ENCODE measurements around the gene UTF1. TPM values are rescaled to one million over a fixed set of nuclear protein-coding genes. Genes with fewer than 3 reads are reported as not detected.

The UTF1 gene
- total RNA-seq, 4 donors from 2014 or later: not detected

- Histone ChIP-seq H3K27ac (no peak overlapping the region), H3K27me3 (peaks cover 65% of the 10 kb centered on the region), H3K4me3 (no peak overlapping the region), H3K9me3 (no peaks in the 10 kb centered on the region), H3K4me1 (peaks cover 0 to 6% (median 3%) of the 10 kb centered on the region in 3 donors), H3K36me3 (no peaks in the 10 kb centered on the region)
- TF ChIP-seq POLR2A (IDR thresholded peaks at IDR 0.05) (no peak), CTCF (IDR thresholded peaks at IDR 0.05) (no peak), EP300 (IDR thresholded peaks at IDR 0.05) (no peak), POLR2AphosphoS5 (IDR thresholded peaks at IDR 0.05) (no peak)
- no peak for ATAC-seq
- 83% methylated on average over 11 of the region's 25 CpGs; no CpG with 5 or more reads in 1 of the 2 donors for WGBS, 2 donors (ENCODE audit: low coverage in 1 of 2)
Observed at GRCh38 chr10:133224756-133225372, 5.2 kb upstream of the UTF1 start.

GRCh38 chr10:133225707-133226191, 4.3 kb upstream of the UTF1 start:
- Histone ChIP-seq H3K27ac (no peak overlapping the region), H3K4me1 (peaks cover 0 to 15% (median 8%) of the 10 kb centered on the region in 3 donors), H3K4me3 (no peak overlapping the region), H3K27me3 (peaks cover 66% of the 10 kb centered on the region), H3K36me3 (no peaks in the 10 kb centered on the region), H3K9me3 (no peaks in the 10 kb centered on the region)
- TF ChIP-seq EP300 (IDR thresholded peaks at IDR 0.05): no peak
- no peak for TF ChIP-seq CTCF (IDR thresholded peaks at IDR 0.05)
- TF ChIP-seq POLR2AphosphoS5 (IDR thresholded peaks at IDR 0.05): no peak
- no peak for TF ChIP-seq POLR2A (IDR thresholded peaks at IDR 0.05)
- 70 to 83% methylated on average over 3 to 8 of the region's 23 CpGs for WGBS, 2 donors (ENCODE audit: low coverage in 1 of 2)
- no peak for ATAC-seq

GRCh38 chr10:133226251-133226808, 3.7 kb upstream of the UTF1 start:
- no peak for ATAC-seq
- Histone ChIP-seq H3K4me1 (peaks cover 0 to 21% (median 8%) of the 10 kb centered on the region in 3 donors), H3K4me3 (no peak overlapping the region), H3K27me3 (peaks cover 66% of the 10 kb centered on the region), H3K36me3 (no peaks in the 10 kb centered on the region), H3K9me3 (no peaks in the 10 kb centered on the region), H3K27ac (no peak overlapping the region)
- WGBS, 2 donors (ENCODE audit: low coverage in 1 of 2): 79 to 85% methylated on average over 5 to 16 of the region's 30 CpGs
- no peak for TF ChIP-seq POLR2A (IDR thresholded peaks at IDR 0.05)
- no peak for TF ChIP-seq EP300 (IDR thresholded peaks at IDR 0.05)
- no peak for TF ChIP-seq POLR2AphosphoS5 (IDR thresholded peaks at IDR 0.05)
- no peak for TF ChIP-seq CTCF (IDR thresholded peaks at IDR 0.05)

GRCh38 chr10:133227256-133227655, 2.8 kb upstream of the UTF1 start:
- WGBS, 2 donors (ENCODE audit: low coverage in 1 of 2): 85 to 86% methylated on average over 13 to 16 of the region's 21 CpGs
- H3K9me3 ChIP-seq: no peaks in the 10 kb centered on the region
- TF ChIP-seq POLR2AphosphoS5 (IDR thresholded peaks at IDR 0.05): no peak
- no peak for TF ChIP-seq EP300 (IDR thresholded peaks at IDR 0.05)
- TF ChIP-seq POLR2A (IDR thresholded peaks at IDR 0.05): no peak
- TF ChIP-seq CTCF (IDR thresholded peaks at IDR 0.05): no peak
- H3K36me3 ChIP-seq: no peaks in the 10 kb centered on the region
- H3K27ac ChIP-seq: no peak overlapping the region
- peaks cover 0 to 21% (median 8%) of the 10 kb centered on the region in 3 donors for H3K4me1 ChIP-seq
- no peak overlapping the region for H3K4me3 ChIP-seq
- peaks cover 72% of the 10 kb centered on the region for H3K27me3 ChIP-seq
- no peak for ATAC-seq
